Measurements from ENCODE around the gene TMEM140.

The TMEM140 gene

GRCh38 chr7:135181261-135181928 is 33.5 kb downstream of the TMEM140 start:
- TF ChIP-seq SUZ12 (IDR thresholded peaks at IDR 0.05): no peak
- no peak for TF ChIP-seq TARDBP (IDR thresholded peaks at IDR 0.05)
- no peak for TF ChIP-seq CTBP1 (IDR thresholded peaks at IDR 0.05; ENCODE audit: borderline replicate concordance)
- TF ChIP-seq LEF1 (IDR thresholded peaks at IDR 0.05; ENCODE audit: borderline replicate concordance): no peak
- no peak for TF ChIP-seq ARNT (IDR thresholded peaks at IDR 0.05)
- TF ChIP-seq SP1 (IDR thresholded peaks at IDR 0.05): no peak
- no peak for TF ChIP-seq PKNOX1 (IDR thresholded peaks at IDR 0.05)
- no peak for TF ChIP-seq NFRKB (IDR thresholded peaks at IDR 0.05)
- no peak for TF ChIP-seq FOXA1 (IDR thresholded peaks at IDR 0.05)
- no peak for TF ChIP-seq ZNF384 (IDR thresholded peaks at IDR 0.05)
- TF ChIP-seq FOXM1 (IDR thresholded peaks at IDR 0.05; ENCODE audit: borderline replicate concordance): no peak
- TF ChIP-seq FOXK2 (IDR thresholded peaks at IDR 0.05): no peak
- no peak for DNase-seq (ENCODE audit: extremely low spot score)
- CTCF ChIA-PET: no interaction called here
- POLR2A ChIA-PET: no interaction called here

GRCh38 chr7:135181929-135182678 is 34.2 kb downstream of the TMEM140 start:
- CTCF ChIA-PET: no interaction called here
- TF ChIP-seq ELF4 (IDR thresholded peaks at IDR 0.05) (no peak), LEF1 (IDR thresholded peaks at IDR 0.05; ENCODE audit: borderline replicate concordance) (no peak), TARDBP (IDR thresholded peaks at IDR 0.05) (no peak), SP1 (IDR thresholded peaks at IDR 0.05) (no peak), BHLHE40 (IDR thresholded peaks at IDR 0.05; ENCODE audit: borderline replicate concordance) (no peak), L3MBTL2 (conservative IDR thresholded peaks at IDR 0.05) (no peak)
- POLR2A ChIA-PET: no interaction called here
- DNase-seq (ENCODE audit: extremely low spot score): no peak

GRCh38 chr7:135183478-135183877 is 35.6 kb downstream of the TMEM140 start:
- ChIA-PET POLR2A (no interaction called here), CTCF (no interaction called here)

GRCh38 chr7:135184254-135184841 is 36.5 kb downstream of the TMEM140 start:
- ChIA-PET CTCF (no interaction called here), POLR2A (no interaction called here)

More at GRCh38 chr7:135183478-135183877, 35.6 kb downstream of the TMEM140 start:
- TF ChIP-seq SP1 (IDR thresholded peaks at IDR 0.05) (no peak), CTBP1 (IDR thresholded peaks at IDR 0.05; ENCODE audit: borderline replicate concordance) (no peak), FOXA1 (IDR thresholded peaks at IDR 0.05) (no peak), FOXM1 (IDR thresholded peaks at IDR 0.05; ENCODE audit: borderline replicate concordance) (no peak), FOXK2 (IDR thresholded peaks at IDR 0.05) (no peak), L3MBTL2 (conservative IDR thresholded peaks at IDR 0.05) (no peak), TARDBP (IDR thresholded peaks at IDR 0.05) (no peak), BHLHE40 (IDR thresholded peaks at IDR 0.05; ENCODE audit: borderline replicate concordance) (no peak), ELF4 (IDR thresholded peaks at IDR 0.05) (no peak), HDGF (IDR thresholded peaks at IDR 0.05; ENCODE audit: borderline replicate concordance) (no peak), ARNT (IDR thresholded peaks at IDR 0.05) (no peak), LEF1 (IDR thresholded peaks at IDR 0.05; ENCODE audit: borderline replicate concordance) (no peak), ZNF384 (IDR thresholded peaks at IDR 0.05) (no peak), PKNOX1 (IDR thresholded peaks at IDR 0.05) (no peak), NFRKB (IDR thresholded peaks at IDR 0.05) (no peak), SUZ12 (IDR thresholded peaks at IDR 0.05) (no peak)
- DNase-seq (ENCODE audit: extremely low spot score): no peak

More at GRCh38 chr7:135184254-135184841, 36.5 kb downstream of the TMEM140 start:
- no peak for DNase-seq (ENCODE audit: extremely low spot score)
- no peak for TF ChIP-seq ZNF384 (IDR thresholded peaks at IDR 0.05)
- TF ChIP-seq L3MBTL2 (conservative IDR thresholded peaks at IDR 0.05): no peak
- TF ChIP-seq LEF1 (IDR thresholded peaks at IDR 0.05; ENCODE audit: borderline replicate concordance): no peak
- no peak for TF ChIP-seq CTBP1 (IDR thresholded peaks at IDR 0.05; ENCODE audit: borderline replicate concordance)
- no peak for TF ChIP-seq FOXM1 (IDR thresholded peaks at IDR 0.05; ENCODE audit: borderline replicate concordance)
- no peak for TF ChIP-seq HDGF (IDR thresholded peaks at IDR 0.05; ENCODE audit: borderline replicate concordance)
- TF ChIP-seq SP1 (IDR thresholded peaks at IDR 0.05): no peak
- no peak for TF ChIP-seq NFRKB (IDR thresholded peaks at IDR 0.05)
- no peak for TF ChIP-seq FOXA1 (IDR thresholded peaks at IDR 0.05)
- TF ChIP-seq SUZ12 (IDR thresholded peaks at IDR 0.05): no peak
- no peak for TF ChIP-seq BHLHE40 (IDR thresholded peaks at IDR 0.05; ENCODE audit: borderline replicate concordance)
- no peak for TF ChIP-seq PKNOX1 (IDR thresholded peaks at IDR 0.05)
- no peak for TF ChIP-seq TARDBP (IDR thresholded peaks at IDR 0.05)
- TF ChIP-seq ELF4 (IDR thresholded peaks at IDR 0.05): no peak
- TF ChIP-seq ARNT (IDR thresholded peaks at IDR 0.05): no peak
- no peak for TF ChIP-seq FOXK2 (IDR thresholded peaks at IDR 0.05)

Measured in HEK293T (cell line).